Endothelial cell of umbilical vein (primary cell): ENCODE results near the gene USP7. TPM values are rescaled to one million over a fixed set of nuclear protein-coding genes. Genes with fewer than 3 reads are reported as not detected.
A peak's percentile ranks its signal among the peaks of the same experiment; 100 is the strongest.

Experiments used
- BruUV-seq: library from RNA; stranded (reverse); fragments of 400-500 nt; replicated peaks from 2 replicates; lab custom pipeline; 2021; lab: Mats Ljungman, UMichigan
- CTCF ChIA-PET: fragments of 300-600, 350-600 bp; sonication (Branson Sonifier 250); formaldehyde crosslinking; loops from one replicate; lab custom pipeline; 2021; ENCODE audit warnings: antibody characterized with exemption, inconsistent platforms; lab: Charles Lee
- POLR2A ChIA-PET: fragments of 300-600, 350-600 bp; sonication (Branson Sonifier 250); formaldehyde crosslinking; loops from one replicate; lab custom pipeline; 2021; ENCODE audit warnings: antibody characterized with exemption, inconsistent platforms; lab: Charles Lee
- DNase-seq: peaks from one replicate; pipeline ENCODE4 v3.0.0-alpha.2; 2011; ENCODE audit warnings: low read depth, low spot score
- FAIRE-seq: peaks from 2 replicates; lab custom pipeline; 2011; peaks lifted over from hg19 to GRCh38; lab: Jason Lieb, UNC
- H2AFZ ChIP-seq: 2 replicates; pipeline ENCODE4 v1.6.0; 2012; ENCODE audit warnings: low read depth, low read length, control low read depth, inconsistent platforms
- H3K27ac ChIP-seq: 2 replicates; pipeline ENCODE4 v1.5.1; 2011; ENCODE audit warnings: low read depth, mild to moderate bottlenecking, control low read depth, low read length, moderate library complexity; ENCODE audit not compliant: insufficient read depth
- H3K27me3 ChIP-seq, 2 experiments: 2 replicates each; pipeline versions ENCODE4 v1.6.0 to v1.6.1; 2011; ENCODE audit warnings: low read length in 2 of 2, mixed read lengths in 1 of 2; ENCODE audit not compliant: control insufficient read depth in 2 of 2, insufficient read depth in 2 of 2
- H3K36me3 ChIP-seq, 2 experiments: 2 replicates in 1 of 2; 3 replicates in 1 of 2; pipeline ENCODE4 v1.5.1; 2011; ENCODE audit warnings: low read length in 2 of 2, mild to moderate bottlenecking in 1 of 2, moderate library complexity in 1 of 2; ENCODE audit not compliant: control insufficient read depth in 2 of 2, insufficient read depth in 2 of 2; ENCODE audit errors: extremely low read depth in 1 of 2
- H3K4me1 ChIP-seq: 3 replicates; pipeline ENCODE4 v1.5.1; 2011; ENCODE audit warnings: mild to moderate bottlenecking, low read length; ENCODE audit not compliant: control insufficient read depth, insufficient read depth; ENCODE audit errors: extremely low read depth
- H3K4me2 ChIP-seq: 2 replicates; pipeline ENCODE4 v1.6.1; 2011; ENCODE audit warnings: low read length, control low read depth, mixed read lengths; ENCODE audit not compliant: insufficient read depth
- H3K4me3 ChIP-seq, 3 experiments: fragments of 200-600 bp in 1 of 3; sonication (generic), shearing (Covaris generic) in 1 of 3; replicated peaks in 1 of 3; 2 replicates each; pipeline ENCODE4 v1.5.1; 2011 to 2016; ENCODE audit warnings: control low read depth in 3 of 3, low read length in 3 of 3, mild to moderate bottlenecking in 2 of 3, inconsistent platforms in 1 of 3, low read depth in 1 of 3, moderate library complexity in 1 of 3; ENCODE audit not compliant: insufficient read depth in 1 of 3
- H3K79me2 ChIP-seq: 2 replicates; pipeline ENCODE4 v1.6.0; 2012; ENCODE audit warnings: low read length, inconsistent platforms; ENCODE audit not compliant: control insufficient read depth, insufficient read depth
- H3K9ac ChIP-seq: replicated peaks from 2 replicates; pipeline ENCODE3; 2011; ENCODE audit warnings: low read length, control low read depth; ENCODE audit not compliant: insufficient read depth; ENCODE audit errors: extremely low read depth
- H3K9me1 ChIP-seq: replicated peaks from 3 replicates; pipeline ENCODE4 v1.6.0; 2011; ENCODE audit warnings: mild to moderate bottlenecking, low read length; ENCODE audit not compliant: control insufficient read depth, insufficient read depth; ENCODE audit errors: extremely low read depth
- H3K9me3 ChIP-seq: replicated peaks from 2 replicates; pipeline ENCODE4 v1.5.1; 2012; ENCODE audit warnings: low read length, inconsistent platforms; ENCODE audit not compliant: control insufficient read depth, insufficient read depth
- H4K20me1 ChIP-seq: replicated peaks from 2 replicates; pipeline ENCODE3; 2011; ENCODE audit warnings: mild to moderate bottlenecking, low read length; ENCODE audit not compliant: control insufficient read depth, insufficient read depth; ENCODE audit errors: extremely low read depth
- CTCF ChIP-seq, 2 donors: IDR thresholded peaks; 1 replicate in 1 of 2; 2 replicates in 1 of 2; pipeline ENCODE4 v1.5.1; 2011; ENCODE audit warnings: low read length in 2 of 2, mild to moderate bottlenecking in 2 of 2, moderate library complexity in 2 of 2, control low read depth in 1 of 2, inconsistent platforms in 1 of 2, low read depth in 1 of 2; ENCODE audit not compliant: insufficient read depth in 1 of 2; ENCODE audit errors: extremely low read depth in 1 of 2
- GATA2 ChIP-seq: IDR thresholded peaks from 2 replicates; pipeline ENCODE4 v1.7.0; 2011; ENCODE audit warnings: low read depth, mild to moderate bottlenecking, moderate library complexity, mixed read lengths, low read length; ENCODE audit not compliant: insufficient read length, insufficient read depth
- JUN ChIP-seq: IDR thresholded peaks from 2 replicates; pipeline ENCODE4 v1.6.1; 2011; ENCODE audit warnings: borderline replicate concordance, low read depth; ENCODE audit not compliant: insufficient read length, insufficient read depth
- MAX ChIP-seq: IDR thresholded peaks from 2 replicates; pipeline ENCODE4 v1.6.1; 2011; ENCODE audit not compliant: insufficient read depth, insufficient read length
- MYC ChIP-seq: IDR thresholded peaks from one replicate; pipeline ENCODE4 v1.6.1; 2011; ENCODE audit warnings: mild to moderate bottlenecking, low read depth, low read length
- POLR2A ChIP-seq: IDR thresholded peaks from 2 replicates; pipeline ENCODE4 v1.6.1; 2012; ENCODE audit warnings: low read depth, mild to moderate bottlenecking, control low read depth, low read length
- POLR2AphosphoS5 ChIP-seq: IDR thresholded peaks from 2 replicates; pipeline ENCODE4 v1.6.1; 2012; ENCODE audit warnings: low read depth, mild to moderate bottlenecking, control low read depth, low read length, moderate library complexity; ENCODE audit not compliant: insufficient read depth
- dilution Hi-C: fragments of 300-500 bp; cut with MboI; formaldehyde crosslinking; loops from one replicate; pipeline ENCODE4 v1.15.0; 2019; ENCODE audit warnings: low sequenced_read_pairs; ENCODE audit not compliant: extremely low pct_ligation_motif_present
- intact Hi-C: fragments of 100-400 bp; cut with micrococcal nuclease; formaldehyde crosslinking; loops from one replicate; pipeline ENCODE4 v1.10.0; 2022
- polyA plus RNA-seq, 4 experiments: library from polyadenylated mRNA; depleted of rRNA in 3 of 4; stranded (reverse) in 3 of 4; unstranded in 1 of 4; fragments of >200 nt; gene quantifications; 2 replicates each; pipeline versions ENCODE4 v1.2.1 to v1.2.3, GENCODE V29; 2011 to 2012; ENCODE audit warnings: missing spikeins in 1 of 4
- total RNA-seq: library from RNA; stranded (reverse); gene quantifications from 2 replicates; pipeline ENCODE4 v1.2.3, GENCODE V29; 2021

The USP7 gene
- total and polyA plus RNA-seq, 2 donors (not counting 3 experiments of a cell fraction or from before 2014, with no cell fraction given) = 17.7 to 130 TPM

- BruUV-seq = no TSS peak
- Histone ChIP-seq H3K4me3 (no peak overlapping the region), H3K4me2 (no peak overlapping the region), H2AFZ (no peak overlapping the region), H4K20me1 (no peaks in the 10 kb centered on the region), H3K27ac (no peak overlapping the region), H3K4me1 (peaks cover 10% of the 10 kb centered on the region), H3K9me3 (no peaks in the 10 kb centered on the region), H3K9ac (no peak overlapping the region), H3K79me2 (no peaks in the 10 kb centered on the region), H3K27me3 (peaks cover 0 to 2% of the 10 kb centered on the region in 2 experiments), H3K9me1 (no peaks in the 10 kb centered on the region), H3K36me3 (no peaks in the 10 kb centered on the region)
- TF ChIP-seq POLR2A (no peak), POLR2AphosphoS5 (no peak), JUN (no peak), MYC (no peak), CTCF (IDR thresholded peaks at IDR 0.05; ENCODE audit: extremely low read depth in 1 of 2, insufficient read depth in 1 of 2, low read depth in 1 of 2, low read length in 2 of 2) (peak; percentile 8 to 14), GATA2 (no peak), MAX (no peak)
- ChIA-PET CTCF (interaction anchor here (1.2 to 8.0 kb wide), 5 partner anchors 8 to 222 kb away, joined by 3 to 67 read pairs (median 4); partner anchors contain the start of gene LITAFD), POLR2A (no interaction called here)
- no peak for DNase-seq
- dilution Hi-C loops (no loop called here), intact Hi-C loops (no loop called here)
- FAIRE-seq = no peak
Measured at GRCh38 chr16:8872967-8873865, 90.5 kb downstream of the USP7 start.
